GM23338 (cell line): ENCODE measurements around the gene KAZN. TPM values are rescaled to one million over a fixed set of nuclear protein-coding genes. Genes with fewer than 3 reads are reported as not detected.

Experiments used
- ATAC-seq: fragments of 200-7000 bp; cut with Tn5 transposase; 3 replicates; pipeline ENCODE4 v1.9.1; 2020
- DNase-seq: peaks from one replicate; pipeline ENCODE4 v3.0.0-alpha.2; 2015; ENCODE audit warnings: low spot score
- H2AFZ ChIP-seq: fragments of 200-600 bp; sonication (generic); 2 replicates; pipeline ENCODE4 v1.8.0; 2016; ENCODE audit warnings: antibody characterized with exemption, mild to moderate bottlenecking, moderate library complexity
- H3F3A ChIP-seq: fragments of 200-600 bp; sonication (generic); replicated peaks from 2 replicates; pipeline ENCODE4 v1.8.0; 2017; ENCODE audit warnings: antibody characterized with exemption, mixed run types, low read depth
- H3K27ac ChIP-seq: fragments of 200-600 bp; sonication (generic); 2 replicates; pipeline ENCODE4 v1.6.1; 2016; ENCODE audit warnings: low read depth
- H3K27me3 ChIP-seq: fragments of 200-600 bp; sonication (generic); 2 replicates; pipeline ENCODE4 v1.8.0; 2016; ENCODE audit warnings: mild to moderate bottlenecking, mixed run types, moderate library complexity; ENCODE audit not compliant: insufficient read depth
- H3K36me3 ChIP-seq: fragments of 200-600 bp; sonication (generic); 2 replicates; pipeline ENCODE4 v1.8.0; 2016; ENCODE audit warnings: mild to moderate bottlenecking; ENCODE audit not compliant: insufficient read depth
- H3K4me1 ChIP-seq: fragments of 200-600 bp; sonication (generic); 2 replicates; pipeline ENCODE4 v1.8.0; 2016; ENCODE audit warnings: mild to moderate bottlenecking, moderate library complexity; ENCODE audit not compliant: insufficient read depth
- H3K4me2 ChIP-seq: fragments of 200-600 bp; sonication (generic); 2 replicates; pipeline ENCODE4 v1.7.1; 2017; ENCODE audit warnings: mixed run types
- H3K4me3 ChIP-seq: fragments of 200-600 bp; sonication (generic); 2 replicates; pipeline ENCODE4 v1.6.1; 2016; ENCODE audit warnings: mixed run types
- H3K79me2 ChIP-seq: fragments of 200-600 bp; sonication (generic); replicated peaks from 2 replicates; pipeline ENCODE4 v1.8.0; 2017; ENCODE audit warnings: mild to moderate bottlenecking; ENCODE audit not compliant: insufficient read depth
- H3K9me2 ChIP-seq: fragments of 200-600 bp; sonication (generic); 2 replicates; pipeline ENCODE4 v1.8.0; 2017; ENCODE audit not compliant: insufficient read depth
- H4K20me1 ChIP-seq: fragments of 200-600 bp; sonication (generic); replicated peaks from 2 replicates; pipeline ENCODE4 v1.8.0; 2017; ENCODE audit warnings: mild to moderate bottlenecking; ENCODE audit not compliant: insufficient read depth
- H3K27ac Mint-ChIP-seq: 2 replicates; pipeline ENCODE4 v1.8.0; 2020; ENCODE audit warnings: inconsistent platforms, mild to moderate bottlenecking, moderate library complexity, mixed read lengths
- H3K27me3 Mint-ChIP-seq: 3 replicates; pipeline ENCODE4 v1.8.0; 2022; ENCODE audit warnings: low read depth, mild to moderate bottlenecking, moderate library complexity, mixed read lengths, inconsistent platforms; ENCODE audit not compliant: insufficient read depth, poor library complexity
- H3K36me3 Mint-ChIP-seq: 3 replicates; pipeline ENCODE4 v1.8.0; 2021; ENCODE audit warnings: low read depth, mild to moderate bottlenecking, inconsistent platforms, moderate library complexity, mixed read lengths
- H3K4me1 Mint-ChIP-seq: 3 replicates; pipeline ENCODE4 v1.8.0; 2020; ENCODE audit warnings: mild to moderate bottlenecking, inconsistent platforms, mixed read lengths
- H3K4me3 Mint-ChIP-seq: 3 replicates; pipeline ENCODE4 v1.8.0; 2021; ENCODE audit warnings: moderate library complexity, mild to moderate bottlenecking, inconsistent platforms, mixed read lengths
- H3K9me3 Mint-ChIP-seq: 3 replicates; pipeline ENCODE4 v1.8.0; 2020; ENCODE audit warnings: moderate library complexity, mild to moderate bottlenecking, inconsistent platforms, mixed read lengths
- CREB1 ChIP-seq: fragments of 250-450 bp; sonication (Bioruptor Pico); IDR thresholded peaks from 2 replicates; pipeline ENCODE4 v1.5.0; 2020; ENCODE audit warnings: low read depth, mild to moderate bottlenecking, moderate library complexity
- CTCF ChIP-seq, 2 experiments: fragments of 200-600 bp in 1 of 2; sonication (generic) in 1 of 2; conservative IDR thresholded peaks; 2 replicates each; pipeline versions ENCODE4 v1.5.1 to v1.6.1; 2016 to 2017; ENCODE audit warnings: antibody characterized with exemption in 2 of 2, low read depth in 2 of 2, mild to moderate bottlenecking in 2 of 2, moderate library complexity in 1 of 2
- ETS1 ChIP-seq: IDR thresholded peaks from 2 replicates; pipeline ENCODE4 v1.6.1; 2016; ENCODE audit warnings: antibody characterized with exemption
- EZH2 ChIP-seq: fragments of 200-600 bp; sonication (generic); IDR thresholded peaks from one replicate; pipeline ENCODE4 v1.8.0; 2017; ENCODE audit warnings: antibody characterized with exemption, mild to moderate bottlenecking, low read depth; ENCODE audit not compliant: unreplicated experiment
- EZH2phosphoT487 ChIP-seq: fragments of 200-600 bp; sonication (generic); IDR thresholded peaks from one replicate; pipeline ENCODE4 v1.8.1; 2018; ENCODE audit warnings: antibody characterized with exemption; ENCODE audit not compliant: unreplicated experiment
- JUNB ChIP-seq: IDR thresholded peaks from one replicate; pipeline ENCODE4 v1.6.1; 2016; ENCODE audit warnings: antibody characterized with exemption; ENCODE audit not compliant: unreplicated experiment
- NANOG ChIP-seq: IDR thresholded peaks from 2 replicates; pipeline ENCODE4 v1.6.1; 2016; ENCODE audit warnings: antibody characterized with exemption, borderline replicate concordance
- POLR2AphosphoS5 ChIP-seq: IDR thresholded peaks from 2 replicates; pipeline ENCODE4 v1.6.1; 2016; ENCODE audit warnings: antibody characterized with exemption, low read depth
- REST ChIP-seq: IDR thresholded peaks from one replicate; pipeline ENCODE4 v1.6.1; 2018; ENCODE audit warnings: antibody characterized with exemption; ENCODE audit not compliant: unreplicated experiment
- STAT1 ChIP-seq: IDR thresholded peaks from one replicate; pipeline ENCODE4 v1.6.1; 2016; ENCODE audit warnings: antibody characterized with exemption; ENCODE audit not compliant: unreplicated experiment
- ZNF114 ChIP-seq: fragments of 250-450 bp; sonication (Bioruptor Pico); IDR thresholded peaks from 2 replicates; pipeline ENCODE4 v1.5.0; 2020; ENCODE audit warnings: mild to moderate bottlenecking, moderate library complexity
- ZNF331 ChIP-seq: fragments of 250-450 bp; sonication (Bioruptor Pico); IDR thresholded peaks from 2 replicates; pipeline ENCODE4 v1.5.0; 2020; ENCODE audit warnings: low read depth, mild to moderate bottlenecking, moderate library complexity
- ZNF462 ChIP-seq: fragments of 250-450 bp; sonication (Bioruptor Pico); IDR thresholded peaks from 2 replicates; pipeline ENCODE4 v1.5.0; 2020; ENCODE audit warnings: mild to moderate bottlenecking, moderate library complexity
- polyA plus RNA-seq: library from polyadenylated mRNA; unstranded; fragments of >200 nt; fragmentation: Nextera tagmentation; extraction: Ambion mirVana; gene quantifications from 2 replicates; pipeline ENCODE4 v1.2.1, GENCODE V29; 2016
- total RNA-seq: library from RNA; depleted of rRNA; stranded (reverse); fragments of >200 nt; shearing (Covaris generic); gene quantifications from 2 replicates; pipeline ENCODE4 v1.2.3, GENCODE V29; 2014

KAZN gene
- total and polyA plus RNA-seq, 2 experiments from 2014 or later = 9.9 to 15.0 TPM

GRCh38 chr1:15007842-15008241, 409.4 kb downstream of the KAZN start:
- ATAC-seq (no peak; the same call in 2 of the 3 replicates), DNase-seq (no peak)
- no peak overlapping the region for H3K27ac Mint-ChIP-seq
- Histone ChIP-seq H3F3A (no peaks in the 10 kb centered on the region), H3K4me1 (peaks cover 15% of the 10 kb centered on the region; the same call in 1 of the 2 replicates), H2AFZ (no peak overlapping the region), H3K79me2 (no peaks in the 10 kb centered on the region), H3K9me2 (no peaks in the 10 kb centered on the region), H3K27me3 (no peaks in the 10 kb centered on the region), H3K4me2 (no peak overlapping the region), H3K4me3 (no peak overlapping the region), H3K36me3 (no peaks in the 10 kb centered on the region), H4K20me1 (no peaks in the 10 kb centered on the region; the same call in 1 of the 2 replicates), H3K27ac (no peak overlapping the region)
- peaks cover 14% of the 10 kb centered on the region for H3K4me1 Mint-ChIP-seq
- peaks cover 8% of the 10 kb centered on the region; the same call in 2 of the 3 replicates for H3K9me3 Mint-ChIP-seq
- TF ChIP-seq ZNF331 (CRISPR knock-in tag) = no peak
- no peak for TF ChIP-seq ETS1
- TF ChIP-seq CREB1 = no peak
- TF ChIP-seq NANOG = no peak
- no peak for TF ChIP-seq POLR2AphosphoS5
- TF ChIP-seq ZNF114 (CRISPR knock-in tag) = no peak
- no peak for TF ChIP-seq EZH2
- no peak for TF ChIP-seq JUNB
- TF ChIP-seq EZH2phosphoT487 = no peak
- TF ChIP-seq REST = no peak
- TF ChIP-seq STAT1 = no peak
- TF ChIP-seq ZNF462 = no peak
- TF ChIP-seq CTCF (conservative IDR thresholded peaks at IDR 0.05; ENCODE audit: low read depth in 2 of 2) = no peak
- no peak overlapping the region for H3K4me3 Mint-ChIP-seq
- peaks cover 2% of the 10 kb centered on the region for H3K27me3 Mint-ChIP-seq
- peaks cover 5% of the 10 kb centered on the region; the same call in 1 of the 3 replicates for H3K36me3 Mint-ChIP-seq
